PC-9 (cell line): ENCODE data around the gene MTARC2. TPM values are rescaled to one million over a fixed set of nuclear protein-coding genes. Genes with fewer than 3 reads are reported as not detected.

Experiments
- BruUV-seq: library from RNA; stranded (reverse); fragments of 400-500 nt; replicated peaks from 2 replicates; lab custom pipeline; 2021; lab: Mats Ljungman, UMichigan
- CTCF ChIA-PET: fragments of 300-600 bp; sonication (Branson Sonifier 250); formaldehyde crosslinking; loops from one replicate; lab custom pipeline; 2022; ENCODE audit warnings: antibody characterized with exemption; lab: Charles Lee
- POLR2A ChIA-PET: fragments of 300-600 bp; sonication (Branson Sonifier 250); formaldehyde crosslinking; loops from one replicate; lab custom pipeline; 2022; ENCODE audit warnings: antibody characterized with exemption; ENCODE audit not compliant: unreplicated experiment; lab: Charles Lee
- DNase-seq, 2 experiments: peaks; one replicate each; pipeline versions ENCODE4 v3.0.0 to v3.0.0-alpha.2; 2015 to 2022; ENCODE audit warnings: mixed read lengths in 1 of 2
- H2AFZ ChIP-seq: fragments of 200-600 bp; sonication (generic); 2 replicates; pipeline ENCODE4 v1.8.1; 2017; ENCODE audit warnings: antibody characterized with exemption
- H3F3A ChIP-seq: fragments of 200-600 bp; sonication (generic); 2 replicates; pipeline ENCODE4 v1.8.1; 2017; ENCODE audit warnings: antibody characterized with exemption, mild to moderate bottlenecking, low read depth; ENCODE audit not compliant: insufficient read depth
- H3K27ac ChIP-seq: fragments of 200-600 bp; sonication (generic); 2 replicates; pipeline ENCODE4 v1.6.1; 2016; ENCODE audit warnings: mixed run types
- H3K27me3 ChIP-seq: fragments of 200-600 bp; sonication (generic); 2 replicates; pipeline ENCODE4 v1.6.1; 2016; ENCODE audit warnings: low read depth, mixed run types; ENCODE audit not compliant: insufficient read depth
- H3K36me3 ChIP-seq: fragments of 200-600 bp; sonication (generic); 2 replicates; pipeline ENCODE4 v1.6.1; 2016; ENCODE audit warnings: low read depth, mixed run types
- H3K4me1 ChIP-seq: fragments of 200-600 bp; sonication (generic); replicated peaks from 2 replicates; pipeline ENCODE4 v1.6.1; 2016; ENCODE audit warnings: mixed run types; ENCODE audit not compliant: insufficient read depth
- H3K4me2 ChIP-seq: fragments of 200-600 bp; sonication (generic); 2 replicates; pipeline ENCODE4 v1.6.1; 2017; ENCODE audit warnings: mixed run types
- H3K4me3 ChIP-seq: fragments of 200-600 bp; sonication (generic); 2 replicates; pipeline ENCODE4 v1.6.1; 2016; ENCODE audit warnings: mixed run types
- H3K79me2 ChIP-seq: fragments of 200-600 bp; sonication (generic); 2 replicates; pipeline ENCODE4 v1.6.1; 2017; ENCODE audit warnings: low read depth, mixed run types
- H3K9me2 ChIP-seq: fragments of 200-600 bp; sonication (generic); 2 replicates; pipeline ENCODE4 v1.8.1; 2017; ENCODE audit warnings: mild to moderate bottlenecking; ENCODE audit not compliant: insufficient read depth
- H3K9me3 ChIP-seq: fragments of 200-600 bp; sonication (generic); 2 replicates; pipeline ENCODE4 v1.8.1; 2016; ENCODE audit warnings: low read depth; ENCODE audit not compliant: insufficient read depth
- H4K20me1 ChIP-seq: fragments of 200-600 bp; sonication (generic); 2 replicates; pipeline ENCODE4 v1.8.1; 2017; ENCODE audit not compliant: insufficient read depth
- CTCF ChIP-seq: fragments of 200-600 bp; sonication (generic); conservative IDR thresholded peaks from 2 replicates; pipeline ENCODE4 v1.6.1; 2017; ENCODE audit warnings: mixed run types, antibody characterized with exemption, mild to moderate bottlenecking, moderate library complexity
- EZH2 ChIP-seq: fragments of 200-600 bp; sonication (generic); IDR thresholded peaks from 2 replicates; pipeline ENCODE4 v1.8.0; 2017; ENCODE audit warnings: antibody characterized with exemption, low read depth
- intact Hi-C: fragments of 100-400 bp; cut with micrococcal nuclease; formaldehyde crosslinking; loops from one replicate; pipeline ENCODE4 v1.10.0; 2022; ENCODE audit not compliant: unreplicated experiment
- total RNA-seq: library from RNA; stranded (reverse); gene quantifications from 2 replicates; pipeline ENCODE4 v1.2.3, GENCODE V29; 2021

Gene MTARC2
- total RNA-seq, 1 experiment from 2014 or later = 23.1 TPM

- H3F3A ChIP-seq = no peaks in the 10 kb centered on the region; the same call in 1 of the 2 replicates
- intact Hi-C loops = no loop called here
- no peak for DNase-seq
- H3K27ac ChIP-seq = no peak overlapping the region
- ChIA-PET CTCF (no interaction called here), POLR2A (no interaction called here)
- H3K9me2 ChIP-seq = no peaks in the 10 kb centered on the region
- H3K79me2 ChIP-seq = no peaks in the 10 kb centered on the region
- no TSS peak for BruUV-seq
- no peak for TF ChIP-seq EZH2
- no peak for TF ChIP-seq CTCF
- H3K4me3 ChIP-seq = no peak overlapping the region
- no peaks in the 10 kb centered on the region for H3K36me3 ChIP-seq
- H2AFZ ChIP-seq = no peak overlapping the region
- no peaks in the 10 kb centered on the region for H4K20me1 ChIP-seq
- H3K9me3 ChIP-seq = no peaks in the 10 kb centered on the region
- no peak overlapping the region for H3K4me2 ChIP-seq
- H3K27me3 ChIP-seq = no peaks in the 10 kb centered on the region
- H3K4me1 ChIP-seq = peaks cover 8% of the 10 kb centered on the region; the same call in 1 of the 2 replicates
Observed at GRCh38 chr1:220703305-220703704, 44.8 kb upstream of the MTARC2 start.

GRCh38 chr1:220705782-220706181 lies 42.3 kb upstream of the MTARC2 start:
- Histone ChIP-seq H3K9me3 (no peaks in the 10 kb centered on the region), H3K9me2 (no peaks in the 10 kb centered on the region), H3K4me3 (no peak overlapping the region), H2AFZ (no peak overlapping the region), H3K79me2 (no peaks in the 10 kb centered on the region), H3F3A (no peaks in the 10 kb centered on the region), H3K27ac (no peak overlapping the region), H3K27me3 (no peaks in the 10 kb centered on the region), H3K4me1 (peaks cover 2% of the 10 kb centered on the region; the same call in 1 of the 2 replicates), H4K20me1 (no peaks in the 10 kb centered on the region), H3K36me3 (no peaks in the 10 kb centered on the region), H3K4me2 (no peak overlapping the region)
- POLR2A ChIA-PET = no interaction called here
- no peak for DNase-seq
- BruUV-seq = no TSS peak
- intact Hi-C loops = no loop called here
- CTCF ChIA-PET = no interaction called here
- TF ChIP-seq EZH2 (no peak), CTCF (no peak)

GRCh38 chr1:220706480-220706879 lies 41.6 kb upstream of the MTARC2 start:
- intact Hi-C loops = no loop called here
- Histone ChIP-seq H3K79me2 (no peaks in the 10 kb centered on the region), H4K20me1 (no peaks in the 10 kb centered on the region), H3K4me1 (no peaks in the 10 kb centered on the region), H3K4me3 (no peak overlapping the region), H3K36me3 (no peaks in the 10 kb centered on the region), H3K9me2 (no peaks in the 10 kb centered on the region), H3K27ac (no peak overlapping the region), H3K4me2 (no peak overlapping the region), H3K9me3 (no peaks in the 10 kb centered on the region), H3K27me3 (no peaks in the 10 kb centered on the region), H2AFZ (no peak overlapping the region), H3F3A (no peaks in the 10 kb centered on the region)
- no peak for TF ChIP-seq CTCF
- TF ChIP-seq EZH2 = no peak
- no peak for DNase-seq
- BruUV-seq = no TSS peak
- ChIA-PET POLR2A (interaction anchor here (0.6 kb wide), 1 partner anchor 14 kb away, joined by 6 read pairs; no protein-coding TSS in a partner anchor), CTCF (no interaction called here)
